NCI-H2196 (cell line): ENCODE data around the gene PLLP.

ENCODE experiments used
- DNase-seq: peaks from one replicate; lab custom pipeline; 2025; ENCODE audit not compliant: unreplicated experiment; lab: John Stamatoyannopoulos, UW

The PLLP gene

GRCh38 chr16:57257455-57258070, 26.9 kb downstream of the PLLP start:
- no peak for DNase-seq

GRCh38 chr16:57256601-57257395, 27.7 kb downstream of the PLLP start:
- no peak for DNase-seq

GRCh38 chr16:57255686-57256415, 28.6 kb downstream of the PLLP start:
- no peak for DNase-seq

- no peak for DNase-seq
These were observed 31.0 kb downstream of the PLLP start for GRCh38 chr16:57253466-57253865.

GRCh38 chr16:57252148-57252721, 32.2 kb downstream of the PLLP start:
- no peak for DNase-seq

- DNase-seq, result no peak
These were observed 33.1 kb downstream of the PLLP start for GRCh38 chr16:57251352-57251751.

- no peak for DNase-seq
These were observed 38.9 kb downstream of the PLLP start for GRCh38 chr16:57245472-57246113.

- DNase-seq, result peak; percentile 88
These were observed 39.6 kb downstream of the PLLP start, which contains the start of gene ARL2BP for GRCh38 chr16:57244767-57245471. Gene ARL2BP (plus strand): TSS chr16:57245259. CDS start chr16:57245368, 109 bp downstream.

- no peak for DNase-seq
These were observed 40.1 kb downstream of the PLLP start for GRCh38 chr16:57244463-57244766.

- no peak for DNase-seq
These were observed 41.8 kb downstream of the PLLP start for GRCh38 chr16:57242650-57243049.

GRCh38 chr16:57240851-57241250, 43.6 kb downstream of the PLLP start:
- no peak for DNase-seq

- no peak for DNase-seq
These were observed 45.4 kb downstream of the PLLP start for GRCh38 chr16:57239107-57239506.

- no peak for DNase-seq
These were observed 45.8 kb downstream of the PLLP start for GRCh38 chr16:57238682-57239081.

- no peak for DNase-seq
These were observed 48.5 kb downstream of the PLLP start for GRCh38 chr16:57236022-57236350.

GRCh38 chr16:57235128-57236021, 49.1 kb downstream of the PLLP start:
- DNase-seq, result peak; percentile 61

GRCh38 chr16:57234707-57235092, 49.8 kb downstream of the PLLP start:
- no peak for DNase-seq

- DNase-seq, result no peak
These were observed 50.3 kb downstream of the PLLP start for GRCh38 chr16:57233944-57234706.

GRCh38 chr16:57231821-57232350, 52.6 kb downstream of the PLLP start:
- peak; percentile 5 for DNase-seq

- no peak for DNase-seq
These were observed 55.4 kb downstream of the PLLP start for GRCh38 chr16:57229079-57229478.
